ENCODE results near the gene PRDM15.

PRDM15 gene

GRCh38 chr21:41885341-41886024 is 6.3 kb upstream of the PRDM15 start:
- no peak for FAIRE-seq

GRCh38 chr21:41884501-41885030 is 5.4 kb upstream of the PRDM15 start:
- FAIRE-seq, result no peak

DNA sequence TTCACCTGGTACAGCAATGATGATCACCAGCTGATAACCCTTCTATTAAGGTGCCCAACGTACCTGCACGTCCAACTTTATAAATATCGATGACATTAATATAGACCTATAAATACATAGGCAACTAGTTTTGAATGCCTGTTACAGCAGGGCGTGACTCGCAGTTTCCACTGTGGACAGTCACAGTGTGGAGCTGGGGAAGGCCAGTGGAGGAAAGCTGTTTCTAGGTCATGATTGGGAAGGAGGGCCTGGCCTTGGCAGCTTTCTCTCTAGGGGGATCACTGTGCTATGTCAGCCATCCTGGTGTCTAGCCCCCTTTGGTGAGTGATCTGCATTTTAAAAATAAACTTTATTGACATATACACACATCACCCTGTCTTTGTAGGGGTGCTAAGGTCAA is 4.4 kb upstream of the PRDM15 start:
- no peak for FAIRE-seq

- FAIRE-seq, result no peak
These were observed 1.9 kb upstream of the PRDM15 start for GRCh38 chr21:41881051-41881450.

- FAIRE-seq, result no peak
These were observed 1.0 kb upstream of the PRDM15 start for GRCh38 chr21:41880153-41880552.

GRCh38 chr21:41878831-41879189 is 334 bp downstream of the PRDM15 start:
- no peak for FAIRE-seq

GRCh38 chr21:41877901-41878830 is 978 bp downstream of the PRDM15 start:
- FAIRE-seq, result no peak

GRCh38 chr21:41876928-41877652 is 2.1 kb downstream of the PRDM15 start:
- FAIRE-seq, result no peak

DNA sequence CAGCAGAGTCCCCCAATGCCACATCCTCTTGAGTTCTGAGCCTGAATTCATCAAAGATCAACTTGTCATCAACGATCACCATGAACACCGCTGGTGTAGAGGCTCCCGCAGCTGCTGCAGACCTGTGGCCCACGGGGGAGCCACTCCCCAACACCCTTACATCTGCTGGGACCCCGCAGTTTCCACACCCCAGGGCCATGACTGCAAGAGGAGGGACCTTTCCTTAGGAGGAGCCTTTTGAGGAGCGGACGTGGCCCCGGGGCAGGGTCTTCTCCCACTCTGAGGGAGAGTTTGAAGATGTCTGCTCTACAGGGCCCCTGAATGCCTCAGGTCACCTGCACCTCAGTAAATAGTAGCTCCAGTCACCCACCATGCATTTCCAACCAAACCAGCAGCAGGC is 2.7 kb downstream of the PRDM15 start:
- no peak for FAIRE-seq

- no peak for FAIRE-seq
These were observed 4.1 kb downstream of the PRDM15 start for GRCh38 chr21:41875086-41875485.

DNA sequence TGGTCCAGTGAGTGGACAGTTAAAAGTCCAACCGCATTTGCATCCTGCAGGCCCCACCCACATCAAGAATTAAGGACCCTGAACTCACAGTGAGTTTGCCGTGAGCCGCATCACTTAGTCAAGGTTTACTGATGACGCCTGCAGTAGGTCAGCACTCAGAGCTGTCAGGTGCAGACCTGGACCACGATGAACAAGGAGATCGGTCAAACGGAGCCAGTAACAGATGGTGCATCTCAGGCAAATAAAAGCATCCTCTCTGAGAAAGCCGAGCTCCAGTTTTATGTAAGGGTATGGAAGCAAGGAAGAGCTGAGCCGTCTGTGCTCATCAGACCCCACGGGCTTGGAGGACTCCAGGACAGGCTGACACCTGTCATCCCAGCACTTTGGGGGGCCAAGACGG is 4.5 kb downstream of the PRDM15 start:
- no peak for FAIRE-seq

- no peak for FAIRE-seq
These were observed 5.7 kb downstream of the PRDM15 start for GRCh38 chr21:41873426-41873825.

DNA sequence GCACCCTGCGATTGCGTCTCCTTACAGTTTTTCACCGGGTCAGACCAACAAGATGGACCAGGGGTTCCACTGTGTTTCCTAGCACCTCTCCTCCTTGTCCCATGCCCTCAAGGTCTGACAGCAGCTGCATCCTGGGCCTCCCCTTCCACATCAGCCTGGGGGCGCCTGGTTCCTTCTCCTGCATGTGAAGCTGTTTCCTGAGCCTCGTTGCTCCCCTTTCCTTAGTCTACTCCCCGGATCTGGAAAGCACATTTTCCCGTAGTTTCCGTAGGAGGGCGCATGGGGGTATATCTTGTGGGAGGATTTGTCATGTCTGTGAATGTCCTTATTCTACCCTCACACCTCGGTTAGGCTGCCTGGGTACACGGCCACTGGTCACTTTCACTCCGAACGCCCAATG is 6.1 kb downstream of the PRDM15 start:
- FAIRE-seq, result no peak

- FAIRE-seq, result no peak
These were observed 7.7 kb downstream of the PRDM15 start for GRCh38 chr21:41871293-41872030.

DNA sequence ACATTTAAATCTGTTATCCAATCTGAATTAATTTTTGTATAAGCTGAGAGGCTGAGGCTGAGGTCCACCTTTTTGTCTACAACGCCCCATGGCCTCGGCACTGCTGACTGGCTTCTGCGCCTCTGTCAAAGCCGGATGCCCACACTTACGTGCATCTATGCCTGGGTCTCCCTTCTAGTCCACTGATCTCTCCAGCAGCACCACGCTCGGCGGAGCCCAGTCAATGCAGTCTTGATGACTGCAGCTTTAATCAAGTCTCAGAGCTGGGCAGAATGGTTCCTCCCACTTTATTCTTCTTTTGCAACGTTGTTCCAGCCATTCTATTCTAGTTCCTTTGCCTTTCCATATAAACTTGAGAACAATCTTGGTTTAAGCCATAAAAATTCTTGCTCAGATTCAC is 9.4 kb downstream of the PRDM15 start:
- FAIRE-seq, result no peak

DNA sequence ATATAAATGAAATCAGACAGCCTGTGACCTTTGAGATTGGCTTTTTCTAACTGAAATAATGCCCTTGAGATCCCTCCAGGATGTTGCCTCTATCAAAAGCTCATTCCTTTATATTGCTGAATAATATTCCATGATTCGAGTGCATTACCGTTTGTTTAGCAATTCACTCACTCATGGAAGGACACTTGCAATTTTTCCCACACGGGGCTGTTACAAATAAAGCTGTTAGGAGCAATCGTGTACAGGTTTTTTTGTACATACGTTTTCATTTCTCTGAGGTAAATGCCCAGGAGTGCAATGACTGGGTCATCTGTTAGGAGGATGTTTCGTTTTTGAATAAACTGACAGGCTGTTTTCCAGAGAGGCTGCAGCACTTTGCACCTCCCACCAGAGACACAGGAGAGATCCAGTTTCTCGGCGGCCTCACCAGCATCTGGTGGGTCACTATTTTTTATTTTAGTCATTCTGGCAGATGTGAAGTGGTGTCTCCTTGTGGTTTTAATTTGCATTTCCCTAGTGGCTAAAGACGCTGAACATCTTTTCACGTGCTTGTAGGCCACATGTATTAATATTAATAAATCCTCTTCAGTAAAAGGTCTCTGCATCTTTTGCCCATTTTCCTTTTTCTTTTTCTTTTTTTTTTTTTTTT is 11.0 kb downstream of the PRDM15 start:
- FAIRE-seq, result no peak

DNA sequence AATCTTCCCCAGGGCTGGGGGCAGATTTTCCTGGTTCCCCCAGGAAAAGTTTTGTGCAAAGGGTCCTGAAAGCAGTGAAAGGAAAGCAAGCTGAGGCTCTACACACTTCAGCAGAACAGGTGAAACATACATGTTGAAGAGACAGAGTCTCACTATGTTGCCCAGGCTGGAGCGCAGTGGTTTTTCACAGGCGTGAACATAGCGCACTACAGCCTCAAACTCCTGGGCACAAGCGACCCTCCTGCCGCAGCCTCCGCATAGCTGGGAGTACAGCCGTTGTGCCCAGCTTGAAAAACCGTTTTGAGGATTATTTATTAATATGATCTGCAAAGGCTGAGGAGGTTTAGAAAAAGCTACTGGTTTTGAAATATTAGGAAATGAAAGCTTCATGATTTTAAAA is 11.8 kb downstream of the PRDM15 start:
- no peak for FAIRE-seq

- FAIRE-seq, result no peak
These were observed 12.8 kb downstream of the PRDM15 start for GRCh38 chr21:41866274-41866809.

DNA sequence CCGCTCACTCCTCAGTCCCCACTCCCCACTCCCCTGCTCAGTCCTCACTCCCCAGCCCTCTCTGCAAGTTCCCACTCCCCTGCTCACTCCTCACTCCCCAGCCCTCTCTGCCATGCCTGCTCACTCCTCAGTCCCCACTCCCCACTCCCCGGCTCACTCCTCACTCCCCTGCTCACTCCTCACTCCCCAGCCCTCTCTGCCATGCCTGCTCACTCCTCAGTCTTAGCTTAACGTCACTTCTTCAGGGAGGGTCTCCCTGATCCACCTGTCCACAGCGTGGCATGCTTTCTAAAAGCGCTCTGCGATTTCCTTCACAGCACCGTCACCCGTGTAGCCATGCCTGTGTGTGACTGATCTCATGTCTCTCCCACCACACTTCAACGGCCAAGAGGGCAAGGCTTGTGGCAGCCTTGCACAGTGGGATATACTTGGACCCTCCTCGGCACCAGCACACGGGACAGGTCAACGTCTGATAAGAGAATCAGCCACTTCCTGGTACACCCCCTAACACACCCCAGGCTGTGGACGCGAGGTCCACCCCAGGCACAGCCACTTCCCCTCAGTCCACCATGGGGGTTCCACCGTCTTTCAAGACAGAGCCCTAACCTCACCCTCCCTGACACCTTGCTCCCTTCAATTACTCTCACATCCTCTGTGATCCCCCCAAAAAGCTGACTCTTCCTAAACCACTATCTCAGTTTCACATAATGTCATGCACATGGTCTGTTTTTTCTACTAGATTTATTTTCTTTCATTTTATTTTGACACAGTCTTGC is 14.0 kb downstream of the PRDM15 start:
- FAIRE-seq, result no peak

GRCh38 chr21:41864311-41865001 is 14.7 kb downstream of the PRDM15 start:
- FAIRE-seq, result no peak

- FAIRE-seq, result no peak
These were observed 15.8 kb downstream of the PRDM15 start for GRCh38 chr21:41863439-41863740.
